ENCODE measurements around the gene LCN15.
A peak's percentile ranks its signal among the peaks of the same experiment; 100 is the strongest.

LCN15 gene

DNA sequence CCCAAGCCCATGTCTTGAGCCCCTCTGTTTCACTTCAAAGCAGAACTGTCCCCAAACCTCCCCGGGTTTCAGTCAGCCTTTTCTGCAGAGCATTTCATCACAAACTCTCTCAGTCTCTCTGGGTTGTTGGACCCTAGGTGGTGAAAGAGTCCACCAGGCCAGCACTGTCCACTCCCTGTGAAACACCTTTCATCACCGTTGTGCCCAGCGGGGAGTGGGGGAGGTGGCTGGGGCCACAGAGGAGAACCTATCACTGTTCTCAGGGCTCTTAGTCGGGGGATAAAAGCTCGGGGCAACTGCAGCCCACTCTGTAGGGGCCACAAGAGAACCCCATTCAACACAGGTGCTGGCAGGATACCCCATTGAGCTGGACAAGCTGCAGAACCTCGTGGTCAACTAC lies 38.0 kb upstream of the LCN15 start:
- no peak overlapping the region for H3K27ac ChIP-seq (replicated peaks; ENCODE audit: low read length)
- no peak overlapping the region for H2BK15ac ChIP-seq (ENCODE audit: low read length)
- no peak overlapping the region for H3K23ac ChIP-seq (ENCODE audit: low read depth, low read length, poor library complexity)
- no peak overlapping the region for H3K4me3 ChIP-seq (ENCODE audit: low read length in 2 of 2)
- H3K18ac ChIP-seq (ENCODE audit: low read length): no peak overlapping the region
- H3K36me3 ChIP-seq (replicated peaks in 1 of 2; ENCODE audit: control insufficient read depth in 2 of 2, insufficient read depth in 2 of 2, low read length in 2 of 2): peaks cover 4 to 24% of the 10 kb centered on the region in 2 donors
- no peak overlapping the region for H3K4me2 ChIP-seq (ENCODE audit: insufficient read depth, low read length, poor library complexity, severe bottlenecking)
- H2AK5ac ChIP-seq (ENCODE audit: low read depth, low read length): no peak overlapping the region
- H2BK5ac ChIP-seq (ENCODE audit: low read length): no peak overlapping the region
- H3K9me3 ChIP-seq (replicated peaks in 1 of 2; ENCODE audit: control insufficient read depth in 2 of 2, insufficient read depth in 1 of 2, low read depth in 1 of 2, low read length in 2 of 2): peaks cover 0 to 2% of the 10 kb centered on the region in 2 donors
- WGBS, 2 donors (ENCODE audit: extremely low coverage in 2 of 2, insufficient read length in 2 of 2, insufficient replicate concordance in 1 of 2): no CpG with 5 or more reads among the region's 6 CpGs
- H3K4ac ChIP-seq (ENCODE audit: low read length): no peak overlapping the region
- no peak overlapping the region for H3K9ac ChIP-seq (ENCODE audit: low read depth, low read length, poor library complexity)
- no peak overlapping the region for H3K14ac ChIP-seq (ENCODE audit: low read length)
- peaks cover 0 to 14% (median 5%) of the 10 kb centered on the region in 3 experiments for H3K27me3 ChIP-seq (ENCODE audit: control insufficient read depth in 3 of 3, insufficient read depth in 3 of 3, low read depth in 1 of 3, low read length in 3 of 3)
- no peak overlapping the region for H2BK120ac ChIP-seq (ENCODE audit: low read depth, low read length)
- H2AFZ ChIP-seq (ENCODE audit: low read length): no peak overlapping the region
- no peak for DNase-seq (ENCODE audit: low spot score)
- H3K4me1 ChIP-seq (ENCODE audit: control insufficient read depth in 2 of 2, insufficient read depth in 1 of 2, low read depth in 1 of 2, low read length in 2 of 2): peaks cover 15 to 22% of the 10 kb centered on the region in 2 donors
- H2BK12ac ChIP-seq (ENCODE audit: low read length): no peak overlapping the region
- peaks cover 4% of the 10 kb centered on the region for H3K79me1 ChIP-seq (ENCODE audit: low read depth, low read length)
- H4K8ac ChIP-seq (ENCODE audit: low read depth, low read length): no peak overlapping the region
- no peak overlapping the region for H4K91ac ChIP-seq (ENCODE audit: low read depth, low read length, poor library complexity)

DNA sequence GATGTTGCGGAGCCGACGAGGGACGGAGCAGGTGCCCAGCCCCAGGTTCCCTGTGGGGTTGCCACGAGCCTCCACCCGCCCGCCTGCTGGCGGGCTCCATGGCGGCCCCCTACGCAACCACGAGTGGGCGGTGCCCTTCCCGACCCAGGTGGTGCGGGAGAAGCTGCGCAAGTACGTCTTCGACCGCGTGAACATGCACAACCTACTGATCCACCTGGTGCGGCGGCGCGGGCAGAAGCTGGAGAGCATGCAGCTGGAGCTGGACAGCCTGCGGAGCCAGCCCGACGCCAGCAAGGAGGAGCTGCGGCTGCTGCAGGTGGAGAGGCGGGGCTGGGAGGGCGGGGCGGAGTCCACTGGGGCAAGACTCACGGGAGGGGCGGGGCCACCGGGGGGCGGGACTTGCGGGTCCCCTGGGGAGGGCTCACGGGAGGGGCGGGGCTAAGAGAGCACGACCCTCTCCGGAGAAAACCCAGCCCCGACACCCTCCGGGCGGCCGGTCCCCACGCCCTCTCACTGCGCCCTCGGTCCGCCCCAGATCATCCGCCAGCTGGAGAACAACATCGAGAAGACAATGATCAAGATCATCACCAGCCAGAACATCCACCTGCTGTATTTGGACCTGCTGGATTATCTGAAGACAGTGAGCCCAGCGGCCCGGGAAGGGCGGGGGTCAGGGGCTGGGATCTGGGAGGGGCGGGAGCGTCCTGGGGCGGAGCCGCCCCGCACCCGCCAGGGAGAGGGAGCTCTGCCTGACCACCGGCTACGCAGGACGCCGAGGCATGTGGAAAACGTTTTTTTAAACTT lies 35.7 kb upstream of the LCN15 start:
- H2BK120ac ChIP-seq (ENCODE audit: low read depth, low read length): no peak overlapping the region
- H3K18ac ChIP-seq (ENCODE audit: low read length): peak overlapping the region; percentile 97
- peak overlapping the region; percentile 53 for H2BK5ac ChIP-seq (ENCODE audit: low read length)
- H2BK12ac ChIP-seq (ENCODE audit: low read length): peak overlapping the region; percentile 94
- H2AK5ac ChIP-seq (ENCODE audit: low read depth, low read length): peak overlapping the region; percentile 59
- H3K27me3 ChIP-seq (ENCODE audit: control insufficient read depth in 3 of 3, insufficient read depth in 3 of 3, low read depth in 1 of 3, low read length in 3 of 3): peaks cover 0 to 14% (median 5%) of the 10 kb centered on the region in 3 experiments
- H3K79me1 ChIP-seq (ENCODE audit: low read depth, low read length): no peaks in the 10 kb centered on the region
- peaks cover 20 to 28% of the 10 kb centered on the region in 2 donors for H3K4me1 ChIP-seq (ENCODE audit: control insufficient read depth in 2 of 2, insufficient read depth in 1 of 2, low read depth in 1 of 2, low read length in 2 of 2)
- H3K23ac ChIP-seq (ENCODE audit: low read depth, low read length, poor library complexity): peak overlapping the region; percentile 97
- H3K4me3 ChIP-seq (ENCODE audit: low read length in 2 of 2): peak overlapping the region; percentile 43 to 86
- H3K36me3 ChIP-seq (replicated peaks in 1 of 2; ENCODE audit: control insufficient read depth in 2 of 2, insufficient read depth in 2 of 2, low read length in 2 of 2): peaks cover 0 to 8% of the 10 kb centered on the region in 2 donors
- H3K9ac ChIP-seq (ENCODE audit: low read depth, low read length, poor library complexity): peak overlapping the region; percentile 86
- peak overlapping the region; percentile 89 for H2AFZ ChIP-seq (ENCODE audit: low read length)
- WGBS, 2 donors (ENCODE audit: extremely low coverage in 2 of 2, insufficient read length in 2 of 2, insufficient replicate concordance in 1 of 2): no CpG with 5 or more reads among the region's 63 CpGs
- H3K4me2 ChIP-seq (ENCODE audit: insufficient read depth, low read length, poor library complexity, severe bottlenecking): peak overlapping the region; percentile 94
- H3K14ac ChIP-seq (ENCODE audit: low read length): peak overlapping the region; percentile 89
- no peak overlapping the region for H4K8ac ChIP-seq (ENCODE audit: low read depth, low read length)
- peaks cover 0 to 2% of the 10 kb centered on the region in 2 donors for H3K9me3 ChIP-seq (replicated peaks in 1 of 2; ENCODE audit: control insufficient read depth in 2 of 2, insufficient read depth in 1 of 2, low read depth in 1 of 2, low read length in 2 of 2)
- no peak overlapping the region for H3K27ac ChIP-seq (replicated peaks; ENCODE audit: low read length)
- peak overlapping the region; percentile 85 for H2BK15ac ChIP-seq (ENCODE audit: low read length)
- H3K4ac ChIP-seq (ENCODE audit: low read length): no peak overlapping the region
- DNase-seq (ENCODE audit: low spot score): peak; percentile 93
- no peak overlapping the region for H4K91ac ChIP-seq (ENCODE audit: low read depth, low read length, poor library complexity)

- Histone ChIP-seq H3K79me1 (ENCODE audit: low read depth, low read length) (no peaks in the 10 kb centered on the region), H3K18ac (ENCODE audit: low read length) (peak overlapping the region; percentile 97), H2AFZ (ENCODE audit: low read length) (peak overlapping the region; percentile 89), H3K14ac (ENCODE audit: low read length) (peak overlapping the region; percentile 89), H3K27ac (replicated peaks; ENCODE audit: low read length) (no peak overlapping the region), H3K9ac (ENCODE audit: low read depth, low read length, poor library complexity) (peak overlapping the region; percentile 86), H2BK12ac (ENCODE audit: low read length) (peak overlapping the region; percentile 63), H3K4ac (ENCODE audit: low read length) (peak overlapping the region; percentile 93), H2BK15ac (ENCODE audit: low read length) (peak overlapping the region; percentile 85), H3K23ac (ENCODE audit: low read depth, low read length, poor library complexity) (peak overlapping the region; percentile 97), H3K9me3 (replicated peaks in 1 of 2; ENCODE audit: control insufficient read depth in 2 of 2, insufficient read depth in 1 of 2, low read depth in 1 of 2, low read length in 2 of 2) (peaks cover 0 to 2% of the 10 kb centered on the region in 2 donors), H4K91ac (ENCODE audit: low read depth, low read length, poor library complexity) (no peak overlapping the region), H3K27me3 (ENCODE audit: control insufficient read depth in 3 of 3, insufficient read depth in 3 of 3, low read depth in 1 of 3, low read length in 3 of 3) (peaks cover 0 to 14% (median 5%) of the 10 kb centered on the region in 3 experiments), H3K4me2 (ENCODE audit: insufficient read depth, low read length, poor library complexity, severe bottlenecking) (peak overlapping the region; percentile 91), H3K4me1 (ENCODE audit: control insufficient read depth in 2 of 2, insufficient read depth in 1 of 2, low read depth in 1 of 2, low read length in 2 of 2) (peaks cover 20 to 28% of the 10 kb centered on the region in 2 donors), H2BK5ac (ENCODE audit: low read length) (peak overlapping the region; percentile 53), H2AK5ac (ENCODE audit: low read depth, low read length) (peak overlapping the region; percentile 59), H2BK120ac (ENCODE audit: low read depth, low read length) (no peak overlapping the region), H4K8ac (ENCODE audit: low read depth, low read length) (no peak overlapping the region), H3K4me3 (ENCODE audit: low read length in 2 of 2) (peak overlapping the region in 1 of 2 donors; percentile 83), H3K36me3 (replicated peaks in 1 of 2; ENCODE audit: control insufficient read depth in 2 of 2, insufficient read depth in 2 of 2, low read length in 2 of 2) (peaks cover 0 to under 1% of the 10 kb centered on the region in 2 donors)
- no peak for DNase-seq (ENCODE audit: low spot score)
- no CpG with 5 or more reads among the region's 35 CpGs for WGBS, 2 donors (ENCODE audit: extremely low coverage in 2 of 2, insufficient read length in 2 of 2, insufficient replicate concordance in 1 of 2)
Observed at GRCh38 chr9:136799079-136799853, 34.9 kb upstream of the LCN15 start.

DNA sequence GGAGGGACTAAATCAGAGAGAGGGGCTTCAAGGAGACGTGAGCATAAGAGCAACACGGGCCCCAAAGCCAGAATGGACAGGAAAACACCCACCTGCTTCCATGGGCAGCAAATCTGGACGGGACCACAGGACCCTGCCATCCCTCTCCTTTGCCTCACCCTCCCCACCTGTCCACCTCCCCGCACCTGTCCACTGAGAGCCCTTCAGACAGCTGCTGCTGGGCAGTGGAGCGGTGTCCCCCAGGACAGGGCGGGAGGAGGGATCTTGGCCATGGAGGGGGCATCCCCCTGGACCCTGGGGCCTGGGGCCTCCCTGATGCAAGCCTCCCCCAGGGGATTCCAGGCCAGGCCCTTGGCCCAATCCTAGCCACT lies 34.4 kb upstream of the LCN15 start:
- Histone ChIP-seq H2BK5ac (ENCODE audit: low read length) (no peak overlapping the region), H3K9ac (ENCODE audit: low read depth, low read length, poor library complexity) (peak overlapping the region; percentile 12), H3K36me3 (replicated peaks in 1 of 2; ENCODE audit: control insufficient read depth in 2 of 2, insufficient read depth in 2 of 2, low read length in 2 of 2) (peaks cover 0 to 2% of the 10 kb centered on the region in 2 donors), H3K4me1 (ENCODE audit: control insufficient read depth in 2 of 2, insufficient read depth in 1 of 2, low read depth in 1 of 2, low read length in 2 of 2) (peaks cover 20 to 28% of the 10 kb centered on the region in 2 donors), H2BK15ac (ENCODE audit: low read length) (no peak overlapping the region), H3K4me3 (ENCODE audit: low read length in 2 of 2) (no peak overlapping the region), H3K27ac (replicated peaks; ENCODE audit: low read length) (no peak overlapping the region), H2AK5ac (ENCODE audit: low read depth, low read length) (peak overlapping the region; percentile 59), H2BK12ac (ENCODE audit: low read length) (no peak overlapping the region), H3K14ac (ENCODE audit: low read length) (peak overlapping the region; percentile 89), H2AFZ (ENCODE audit: low read length) (no peak overlapping the region), H4K8ac (ENCODE audit: low read depth, low read length) (no peak overlapping the region), H3K79me1 (ENCODE audit: low read depth, low read length) (no peaks in the 10 kb centered on the region), H3K9me3 (replicated peaks in 1 of 2; ENCODE audit: control insufficient read depth in 2 of 2, insufficient read depth in 1 of 2, low read depth in 1 of 2, low read length in 2 of 2) (no peaks in the 10 kb centered on the region), H3K27me3 (ENCODE audit: control insufficient read depth in 3 of 3, insufficient read depth in 3 of 3, low read depth in 1 of 3, low read length in 3 of 3) (peaks cover 0 to 14% (median 5%) of the 10 kb centered on the region in 3 experiments), H4K91ac (ENCODE audit: low read depth, low read length, poor library complexity) (no peak overlapping the region), H3K23ac (ENCODE audit: low read depth, low read length, poor library complexity) (no peak overlapping the region), H3K4me2 (ENCODE audit: insufficient read depth, low read length, poor library complexity, severe bottlenecking) (no peak overlapping the region), H3K18ac (ENCODE audit: low read length) (peak overlapping the region; percentile 86), H3K4ac (ENCODE audit: low read length) (no peak overlapping the region), H2BK120ac (ENCODE audit: low read depth, low read length) (no peak overlapping the region)
- no peak for DNase-seq (ENCODE audit: low spot score)
- no CpG with 5 or more reads among the region's 6 CpGs for WGBS, 2 donors (ENCODE audit: extremely low coverage in 2 of 2, insufficient read length in 2 of 2, insufficient replicate concordance in 1 of 2)

Measured in neuronal stem cell (in vitro differentiated cells).